NK-92 (cell line): ENCODE results near the gene HEPHL1.
"Not testable (repeated sequence)": the region's sequence is repeated elsewhere in the genome, so short reads cannot be mapped to it uniquely, and the experiment has no call there.

Experiments used
- DNase-seq: peaks from one replicate; lab custom pipeline; 2025; ENCODE audit not compliant: unreplicated experiment; lab: John Stamatoyannopoulos, UW

HEPHL1 gene

GRCh38 chr11:94020777-94021481 lies at the start of gene HEPHL1:
Gene HEPHL1 (plus strand): TSS chr11:94021354. CDS start chr11:94021369, 15 bp downstream.
- DNase-seq, result no peak

GRCh38 chr11:93972790-93973189 lies 48.4 kb upstream of the HEPHL1 start:
- no peak for DNase-seq

- not testable (repeated sequence) for DNase-seq
Observed at GRCh38 chr11:93973322-93974051, 47.7 kb upstream of the HEPHL1 start.

- DNase-seq, result no peak
Observed at GRCh38 chr11:93974759-93975158, 46.4 kb upstream of the HEPHL1 start.

- not testable (repeated sequence) for DNase-seq
Observed at GRCh38 chr11:93976577-93977254, 44.4 kb upstream of the HEPHL1 start.

- DNase-seq, result no peak
Observed at GRCh38 chr11:93983542-93984195, 37.5 kb upstream of the HEPHL1 start.

GRCh38 chr11:93984196-93984567 lies 37.0 kb upstream of the HEPHL1 start:
- no peak for DNase-seq

- DNase-seq, result no peak
Observed at GRCh38 chr11:93984936-93985335, 36.2 kb upstream of the HEPHL1 start.

GRCh38 chr11:93986716-93987115 lies 34.4 kb upstream of the HEPHL1 start:
- DNase-seq, result no peak

GRCh38 chr11:93988455-93988854 lies 32.7 kb upstream of the HEPHL1 start:
- DNase-seq, result no peak

- no peak for DNase-seq
Observed at GRCh38 chr11:93988912-93989311, 32.2 kb upstream of the HEPHL1 start.

GRCh38 chr11:93993747-93994146 lies 27.4 kb upstream of the HEPHL1 start:
- no peak for DNase-seq

- no peak for DNase-seq
Observed at GRCh38 chr11:93997741-93998140, 23.4 kb upstream of the HEPHL1 start.

- no peak for DNase-seq
Observed at GRCh38 chr11:94000659-94001058, 20.5 kb upstream of the HEPHL1 start.

- DNase-seq, result no peak
Observed at GRCh38 chr11:94002226-94002625, 18.9 kb upstream of the HEPHL1 start.

- DNase-seq, result no peak
Observed at GRCh38 chr11:94007426-94007825, 13.7 kb upstream of the HEPHL1 start.

GRCh38 chr11:94007906-94008305 lies 13.2 kb upstream of the HEPHL1 start:
- DNase-seq, result no peak

GRCh38 chr11:94010136-94010535 lies 11.0 kb upstream of the HEPHL1 start:
- no peak for DNase-seq

GRCh38 chr11:94011478-94011877 lies 9.7 kb upstream of the HEPHL1 start:
- DNase-seq, result no peak

- no peak for DNase-seq
Observed at GRCh38 chr11:94017446-94017845, 3.7 kb upstream of the HEPHL1 start.

GRCh38 chr11:94018721-94019120 lies 2.4 kb upstream of the HEPHL1 start:
- DNase-seq, result no peak
